H9 (cell line): ENCODE measurements around the gene INSM1. TPM values are rescaled to one million over a fixed set of nuclear protein-coding genes. Genes with fewer than 3 reads are reported as not detected.

Experiments used
- DNase-seq: peaks from one replicate; pipeline ENCODE4 v3.0.0-alpha.2; 2017
- H2AFZ ChIP-seq: one replicate; pipeline ENCODE4 v1.6.1; 2013; ENCODE audit warnings: mild to moderate bottlenecking, low read length, control low read depth, moderate library complexity
- H2AK5ac ChIP-seq: 2 replicates; pipeline ENCODE4 v1.6.1; 2013; ENCODE audit warnings: low read length, control low read depth, mixed read lengths; ENCODE audit not compliant: insufficient read length
- H2BK120ac ChIP-seq: one replicate; pipeline ENCODE4 v1.6.1; 2013; ENCODE audit warnings: low read depth, mild to moderate bottlenecking, low read length, control low read depth, inconsistent platforms; ENCODE audit not compliant: poor library complexity, severe bottlenecking
- H2BK12ac ChIP-seq: 2 replicates; pipeline ENCODE4 v1.6.1; 2013; ENCODE audit warnings: low read length, control low read depth, mixed read lengths, low read depth; ENCODE audit not compliant: insufficient read length
- H2BK15ac ChIP-seq: 2 replicates; pipeline ENCODE4 v1.6.1; 2013; ENCODE audit warnings: low read depth, low read length, control low read depth
- H2BK20ac ChIP-seq: one replicate; pipeline ENCODE4 v1.6.1; 2013; ENCODE audit warnings: low read depth, mild to moderate bottlenecking, low read length, control low read depth, inconsistent platforms; ENCODE audit not compliant: poor library complexity, severe bottlenecking
- H2BK5ac ChIP-seq: 2 replicates; pipeline ENCODE4 v1.6.1; 2013; ENCODE audit warnings: low read length, control low read depth, mixed read lengths; ENCODE audit not compliant: insufficient read length
- H3K14ac ChIP-seq: 2 replicates; pipeline ENCODE4 v1.6.1; 2013; ENCODE audit warnings: low read length, control low read depth; ENCODE audit not compliant: insufficient read depth
- H3K18ac ChIP-seq: 2 replicates; pipeline ENCODE4 v1.6.1; 2013; ENCODE audit warnings: low read depth, mild to moderate bottlenecking, mixed read lengths, low read length, control low read depth; ENCODE audit not compliant: insufficient read length
- H3K23ac ChIP-seq: 2 replicates; pipeline ENCODE4 v1.6.1; 2013; ENCODE audit warnings: low read length, control low read depth, mixed read lengths, low read depth; ENCODE audit not compliant: insufficient read length
- H3K23me2 ChIP-seq: 2 replicates; pipeline ENCODE4 v1.6.1; 2013; ENCODE audit warnings: low read depth, mild to moderate bottlenecking, mixed read lengths, low read length, control low read depth; ENCODE audit not compliant: insufficient read length, poor library complexity, severe bottlenecking
- H3K27ac ChIP-seq: 2 replicates; pipeline ENCODE4 v1.5.1; 2013; ENCODE audit warnings: low read length, control low read depth, mixed read lengths, low read depth; ENCODE audit not compliant: insufficient read length
- H3K27me3 ChIP-seq: 2 replicates; pipeline ENCODE4 v1.6.1; 2013; ENCODE audit warnings: low read length, control low read depth, inconsistent platforms; ENCODE audit not compliant: insufficient read depth
- H3K4ac ChIP-seq: 2 replicates; pipeline ENCODE4 v1.6.1; 2013; ENCODE audit warnings: low read depth, mild to moderate bottlenecking, control low read depth, inconsistent platforms, low read length, moderate library complexity
- H3K4me1 ChIP-seq: 2 replicates; pipeline ENCODE4 v1.6.1; 2013; ENCODE audit warnings: low read length, control low read depth, inconsistent platforms; ENCODE audit not compliant: insufficient read depth
- H3K4me2 ChIP-seq: 2 replicates; pipeline ENCODE4 v1.6.1; 2013; ENCODE audit warnings: low read length, control low read depth, mixed read lengths; ENCODE audit not compliant: insufficient read length, insufficient read depth
- H3K56ac ChIP-seq: 2 replicates; pipeline ENCODE4 v1.6.1; 2013; ENCODE audit warnings: low read depth, mild to moderate bottlenecking, mixed read lengths, low read length, control low read depth; ENCODE audit not compliant: insufficient read length
- H3K79me1 ChIP-seq: 2 replicates; pipeline ENCODE4 v1.6.1; 2013; ENCODE audit warnings: low read depth, mild to moderate bottlenecking, moderate library complexity, low read length, control low read depth, inconsistent platforms; ENCODE audit not compliant: insufficient read depth, poor library complexity, severe bottlenecking
- H3K79me2 ChIP-seq: 2 replicates; pipeline ENCODE4 v1.6.1; 2013; ENCODE audit warnings: low read length, control low read depth, inconsistent platforms; ENCODE audit not compliant: insufficient read depth
- H3K9ac ChIP-seq: 2 replicates; pipeline ENCODE4 v1.6.1; 2013; ENCODE audit warnings: low read length, control low read depth, mixed read lengths; ENCODE audit not compliant: insufficient read length; ENCODE audit errors: extremely low read depth
- H3K9me3 ChIP-seq: one replicate; pipeline ENCODE4 v1.6.1; 2013; ENCODE audit warnings: low read depth, low read length, inconsistent platforms; ENCODE audit not compliant: control insufficient read depth
- H3T11ph ChIP-seq: one replicate; pipeline ENCODE4 v1.6.1; 2013; ENCODE audit warnings: mild to moderate bottlenecking, low read length, control low read depth, inconsistent platforms
- H4K20me1 ChIP-seq: one replicate; pipeline ENCODE4 v1.6.1; 2013; ENCODE audit not compliant: control insufficient read depth, insufficient read length, insufficient read depth
- H4K5ac ChIP-seq: 2 replicates; pipeline ENCODE4 v1.6.1; 2013; ENCODE audit warnings: low read depth, mild to moderate bottlenecking, mixed read lengths, low read length, control low read depth; ENCODE audit not compliant: insufficient read length
- H4K8ac ChIP-seq: replicated peaks from 2 replicates; pipeline ENCODE4 v1.6.1; 2013; ENCODE audit warnings: low read length, control low read depth, mixed read lengths, low read depth; ENCODE audit not compliant: insufficient read length
- H4K91ac ChIP-seq: 2 replicates; pipeline ENCODE4 v1.6.1; 2013; ENCODE audit warnings: low read depth, mild to moderate bottlenecking, moderate library complexity, mixed read lengths, low read length, control low read depth; ENCODE audit not compliant: insufficient read length
- H3K27ac Mint-ChIP-seq, 3 experiments: 2 replicates in 2 of 3; 3 replicates in 1 of 3; pipeline ENCODE4 v1.8.0; 2020 to 2021; ENCODE audit warnings: mixed read lengths in 3 of 3, mild to moderate bottlenecking in 1 of 3, moderate library complexity in 1 of 3
- H3K27me3 Mint-ChIP-seq: 2 replicates; pipeline ENCODE4 v1.8.0; 2021; ENCODE audit warnings: low read depth, mild to moderate bottlenecking, moderate library complexity, mixed read lengths
- H3K36me3 Mint-ChIP-seq, 3 experiments: 2 replicates in 2 of 3; 3 replicates in 1 of 3; pipeline ENCODE4 v1.8.0; 2020 to 2021; ENCODE audit warnings: low read depth in 3 of 3, mixed read lengths in 3 of 3; ENCODE audit not compliant: insufficient read depth in 1 of 3
- H3K4me1 Mint-ChIP-seq, 2 experiments: 2 replicates each; pipeline ENCODE4 v1.8.0; 2020; ENCODE audit warnings: mixed read lengths in 2 of 2
- H3K4me3 Mint-ChIP-seq, 2 experiments: 2 replicates in 1 of 2; 3 replicates in 1 of 2; pipeline ENCODE4 v1.8.0; 2020 to 2021; ENCODE audit warnings: mild to moderate bottlenecking in 2 of 2, mixed read lengths in 2 of 2, moderate library complexity in 1 of 2
- H3K9me3 Mint-ChIP-seq, 2 experiments: 2 replicates in 1 of 2; 3 replicates in 1 of 2; pipeline ENCODE4 v1.8.0; 2020; ENCODE audit warnings: mild to moderate bottlenecking in 2 of 2, mixed read lengths in 2 of 2, moderate library complexity in 1 of 2
- CTCF ChIP-seq: fragments of 200-600 bp; sonication (generic); conservative IDR thresholded peaks from 3 replicates; pipeline ENCODE4 v1.8.0; 2021; ENCODE audit warnings: antibody characterized with exemption, mild to moderate bottlenecking
- WGBS: extraction: QIAGEN DNeasy Blood & Tissue Kit; methylation state at CpG from one replicate; pipeline ENCODE4 v1.1.7; 2013; ENCODE audit warnings: missing lambda C conversion rate, low lambda C conversion rate, mixed read lengths; ENCODE audit not compliant: insufficient read length; ENCODE audit errors: extremely low coverage; 5-methylcytosine and 5-hydroxymethylcytosine counted together
- total RNA-seq: library from RNA; stranded (reverse); gene quantifications from 2 replicates; pipeline ENCODE4 v1.2.1, GENCODE V29; 2021

Gene INSM1
- total RNA-seq, 1 experiment from 2014 or later = 0.83 TPM

- H3K9ac ChIP-seq = no peak overlapping the region
- Mint-ChIP-seq H3K9me3 (no peaks in the 10 kb centered on the region), H3K27ac (peak overlapping the region in 2 of 3 experiments; percentile 45 to 55; a peak in 2 of 7 replicates), H3K4me1 (peaks cover 13 to 22% of the 10 kb centered on the region in 2 experiments), H3K36me3 (peaks cover 0 to 9% (median 2%) of the 10 kb centered on the region in 3 experiments; a peak in 3 of 7 replicates), H3K27me3 (peaks cover 2% of the 10 kb centered on the region; the same call in 1 of the 2 replicates), H3K4me3 (no peak overlapping the region)
- no peak overlapping the region for H2AK5ac ChIP-seq
- no peak overlapping the region for H2BK5ac ChIP-seq
- no peaks in the 10 kb centered on the region for H3K79me2 ChIP-seq
- H2BK120ac ChIP-seq = no peak overlapping the region
- no peak for TF ChIP-seq CTCF
- H3K14ac ChIP-seq = no peak overlapping the region
- H2BK20ac ChIP-seq = no peak overlapping the region
- no peak overlapping the region for H3K18ac ChIP-seq
- H3T11ph ChIP-seq = no peak overlapping the region
- H3K4me1 ChIP-seq = no peaks in the 10 kb centered on the region
- no peak overlapping the region for H2AFZ ChIP-seq
- H3K27me3 ChIP-seq = no peaks in the 10 kb centered on the region
- H3K9me3 ChIP-seq = no peaks in the 10 kb centered on the region
- no peak overlapping the region for H2BK15ac ChIP-seq
- H4K91ac ChIP-seq = no peak overlapping the region
- no peaks in the 10 kb centered on the region for H3K23me2 ChIP-seq
- WGBS = no CpG with 5 or more reads among the region's 20 CpGs
- no peak overlapping the region for H3K4ac ChIP-seq
- DNase-seq = no peak
- no peaks in the 10 kb centered on the region for H3K79me1 ChIP-seq
- no peak overlapping the region for H3K27ac ChIP-seq
- no peak overlapping the region for H3K23ac ChIP-seq
- no peak overlapping the region for H4K8ac ChIP-seq
- H4K20me1 ChIP-seq = no peaks in the 10 kb centered on the region
- no peak overlapping the region for H3K4me2 ChIP-seq
- H2BK12ac ChIP-seq = no peak overlapping the region
- H3K56ac ChIP-seq = no peak overlapping the region
- no peak overlapping the region for H4K5ac ChIP-seq
Observed at GRCh38 chr20:20393207-20394120, 25.6 kb downstream of the INSM1 start.
